Measurements from ENCODE around the gene TEK.

DNA sequence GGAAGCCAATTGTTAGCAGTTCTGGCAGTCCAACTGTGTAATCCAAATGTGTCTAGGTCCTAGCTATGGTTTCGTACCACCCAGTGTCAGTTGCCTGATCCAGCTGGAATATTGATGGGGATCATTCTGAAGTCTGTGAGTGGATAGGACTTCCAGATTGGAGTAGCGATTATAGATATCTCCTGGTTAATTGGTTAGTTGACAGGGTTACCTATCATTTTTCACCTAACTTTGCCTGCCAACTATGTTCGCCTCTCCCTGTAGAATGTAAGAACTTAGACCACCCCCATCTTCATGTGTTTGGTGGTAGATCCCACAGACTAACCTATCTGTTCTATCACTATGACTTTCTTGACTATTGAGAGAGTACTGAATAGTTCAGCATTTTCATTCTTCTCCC lies 59.9 kb downstream of the TEK start:
- no peak for TF ChIP-seq EZH2 (IDR thresholded peaks at IDR 0.05; ENCODE audit: insufficient read depth, poor library complexity, severe bottlenecking)
- TF ChIP-seq EZH2phosphoT487 (IDR thresholded peaks at IDR 0.05; ENCODE audit: insufficient read depth, low read depth), result no peak

Measured in GM23248 (cell line).